IPS DF 4.7 (cell line): ENCODE results near the gene PHETA2.

ENCODE experiments used
- DNase-seq: peaks from one replicate; pipeline ENCODE4 v3.0.0-alpha.2; 2013; ENCODE audit warnings: low spot score; ENCODE audit errors: extremely low read depth

PHETA2 gene, protein sequence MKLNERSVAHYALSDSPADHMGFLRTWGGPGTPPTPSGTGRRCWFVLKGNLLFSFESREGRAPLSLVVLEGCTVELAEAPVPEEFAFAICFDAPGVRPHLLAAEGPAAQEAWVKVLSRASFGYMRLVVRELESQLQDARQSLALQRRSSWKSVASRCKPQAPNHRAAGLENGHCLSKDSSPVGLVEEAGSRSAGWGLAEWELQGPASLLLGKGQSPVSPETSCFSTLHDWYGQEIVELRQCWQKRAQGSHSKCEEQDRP

DNA sequence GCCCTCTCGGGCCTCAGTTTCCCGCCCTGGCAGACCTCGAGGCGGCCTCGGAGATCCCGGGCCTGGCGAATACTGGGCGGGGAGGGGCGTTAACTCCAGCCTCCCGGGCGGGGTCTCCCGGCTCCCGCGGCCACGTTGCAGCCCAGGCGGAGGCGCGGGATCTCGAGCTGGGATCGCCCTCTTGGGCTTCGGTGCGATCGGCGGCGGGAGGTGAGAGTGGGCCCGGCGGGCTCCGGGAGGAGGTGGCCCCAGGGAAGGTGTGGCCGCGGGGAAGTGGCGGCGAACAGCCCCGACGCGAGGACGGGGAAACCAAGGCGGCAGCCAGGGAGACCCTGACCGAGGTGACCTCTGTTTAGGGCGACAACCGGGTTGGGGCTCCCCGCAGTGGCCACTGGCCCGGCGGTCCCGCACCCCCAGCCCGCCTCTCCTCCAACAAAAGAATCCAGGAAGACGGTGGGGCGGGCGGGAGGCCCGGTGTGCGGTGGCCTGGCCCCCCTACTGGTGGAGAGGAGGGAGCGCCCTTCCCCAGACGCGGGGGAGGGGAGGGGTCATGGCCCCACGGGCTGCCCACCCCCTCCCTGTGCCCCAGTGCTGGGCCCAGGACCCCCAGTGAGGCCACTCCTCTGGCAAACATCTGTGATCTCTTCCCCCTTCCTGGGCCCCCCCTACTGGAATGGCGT lies at the start of gene PHETA2:
PHETA2 (plus strand) TSS at position 117 of the 680 bp plus-strand sequence. CDS start 3,046 bp downstream, outside the sequence.
- no peak for DNase-seq

DNA sequence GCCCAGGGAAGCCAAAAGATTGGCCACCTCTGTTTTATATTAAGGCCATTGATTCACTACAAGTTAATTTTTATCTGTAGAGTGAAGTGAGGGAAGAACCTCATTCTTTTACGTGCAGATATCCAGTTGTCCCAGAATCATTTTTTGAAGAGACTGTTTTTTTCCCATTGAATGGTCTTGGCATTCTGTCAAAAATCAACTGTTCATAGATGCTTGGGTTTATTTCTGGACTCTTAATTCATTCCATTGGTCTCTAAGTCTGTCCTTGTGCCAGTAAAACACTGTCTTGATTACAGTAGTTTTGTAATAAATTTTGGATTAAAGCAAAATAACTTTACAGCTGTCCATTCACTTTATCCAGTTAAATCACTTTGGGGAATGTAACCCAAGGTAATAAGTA lies 48.6 kb upstream of the PHETA2 start:
- no peak for DNase-seq

DNA sequence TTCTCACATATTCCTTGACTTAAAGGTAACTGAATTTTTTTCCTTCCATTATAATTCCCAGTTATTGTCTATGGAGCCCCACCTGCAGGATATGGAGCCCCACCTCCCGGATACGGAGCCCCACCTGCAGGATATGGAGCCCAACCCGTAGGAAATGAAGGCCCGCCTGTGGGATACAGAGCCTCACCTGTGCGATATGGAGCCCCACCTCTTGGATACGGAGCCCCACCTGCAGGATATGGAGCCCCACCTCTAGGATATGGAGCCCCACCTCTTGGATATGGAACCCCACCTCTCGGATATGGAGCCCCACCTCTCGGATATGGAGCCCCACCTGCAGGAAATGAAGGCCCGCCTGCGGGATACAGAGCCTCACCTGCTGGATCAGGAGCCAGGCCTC lies 47.3 kb upstream of the PHETA2 start:
- DNase-seq = no peak

DNA sequence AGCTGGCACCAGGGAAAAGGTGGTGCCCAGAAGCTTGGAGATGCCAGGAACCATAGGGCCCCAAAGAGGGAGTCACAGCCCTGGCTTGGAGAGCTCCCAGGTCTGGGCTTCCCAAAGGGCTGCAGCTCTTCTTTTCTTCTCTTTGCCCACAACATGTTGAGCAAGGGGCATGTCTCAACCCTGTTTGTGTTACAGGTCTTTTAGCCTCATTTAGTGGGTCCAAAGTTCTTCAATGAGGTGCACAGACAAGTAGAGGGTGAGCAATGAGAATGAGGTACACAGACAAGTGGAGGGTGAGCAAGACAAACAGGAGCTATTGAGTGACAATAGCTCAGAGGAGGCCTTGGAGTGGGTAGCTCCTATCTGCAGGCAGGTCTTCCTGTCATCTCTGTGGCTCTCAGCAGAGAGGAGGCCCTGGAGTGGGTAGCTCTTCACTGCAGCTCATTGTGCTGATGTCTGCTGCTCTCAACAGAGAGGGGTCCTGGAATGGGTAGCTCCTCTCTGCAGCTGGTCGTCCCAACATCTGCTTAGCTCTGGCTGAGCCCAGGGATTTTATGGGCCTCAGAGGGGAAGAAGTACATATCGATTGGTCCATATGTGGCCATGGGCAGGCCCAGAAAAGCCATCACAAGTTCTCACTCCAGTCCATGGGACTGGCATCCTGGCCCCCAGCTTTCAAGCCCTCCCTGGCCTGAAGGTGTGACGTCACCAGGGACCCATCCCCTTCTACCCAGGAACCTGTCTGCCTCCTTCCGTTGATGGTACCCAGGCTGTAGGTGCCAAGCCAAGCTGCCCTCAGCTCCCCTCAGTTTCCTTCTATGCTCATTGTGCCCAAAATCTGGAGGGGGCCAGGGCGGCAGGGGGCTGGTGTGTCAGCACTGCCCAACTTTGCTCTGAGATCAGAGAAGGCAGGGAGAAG lies 40.5 kb upstream of the PHETA2 start:
- no peak for DNase-seq

DNA sequence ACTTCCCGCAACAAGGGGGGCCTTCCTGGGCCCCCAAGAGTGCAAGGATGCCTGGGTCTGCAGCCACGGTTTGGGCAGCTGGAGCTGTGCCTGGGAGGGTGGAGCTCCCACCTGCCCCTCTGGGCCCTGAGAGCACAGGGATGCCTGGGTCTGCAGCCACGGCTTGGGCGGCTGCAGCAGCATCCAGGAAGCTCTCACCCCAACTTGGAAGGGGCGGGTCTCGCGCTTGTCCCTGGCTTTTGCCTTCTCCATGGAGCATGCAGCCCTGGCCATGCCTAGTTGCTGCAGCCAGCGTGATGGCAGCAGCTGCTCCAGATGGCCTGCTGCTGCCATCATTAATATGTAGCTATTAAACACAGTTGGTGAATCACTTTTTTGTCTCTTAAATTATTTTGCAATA lies 38.8 kb upstream of the PHETA2 start:
- DNase-seq = no peak

DNA sequence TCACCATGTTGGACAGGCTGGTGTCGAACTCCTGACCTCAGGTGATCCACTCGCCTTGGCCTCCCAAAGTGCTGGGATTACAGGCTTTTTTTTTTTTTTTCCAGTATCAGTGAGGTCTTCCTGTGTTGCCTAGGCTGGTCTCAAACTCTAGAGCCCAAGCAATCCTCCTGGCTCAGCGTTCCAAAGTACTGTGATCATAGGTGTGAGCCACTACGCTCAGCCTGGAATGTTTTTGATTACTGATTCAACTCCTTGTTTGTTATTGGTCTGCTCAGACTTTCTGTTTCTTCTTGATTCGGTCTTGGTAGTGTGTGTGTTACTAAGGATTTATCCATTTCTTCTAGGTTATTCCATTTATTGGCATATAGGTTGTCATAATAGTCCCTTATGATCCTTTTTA lies 34.8 kb upstream of the PHETA2 start:
- no peak for DNase-seq

DNA sequence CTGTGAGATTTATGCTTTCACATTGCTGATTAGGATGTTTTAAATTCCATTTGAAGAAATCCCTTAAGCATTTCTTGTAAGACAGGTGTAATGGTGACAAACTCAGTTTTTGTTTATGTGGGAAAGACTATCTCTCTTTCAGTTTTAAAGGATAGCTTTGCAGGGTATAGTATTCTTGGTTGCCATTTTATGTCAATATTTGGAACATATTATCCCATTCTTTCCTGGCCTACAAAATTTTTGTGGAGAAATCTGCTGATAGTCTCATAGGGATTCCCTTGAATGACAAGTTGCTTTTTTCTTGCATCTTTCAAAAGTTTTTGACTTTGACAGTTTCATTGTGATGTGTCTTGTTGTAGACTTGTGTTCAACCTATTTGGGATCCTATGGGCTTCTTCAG lies 32.3 kb upstream of the PHETA2 start:
- no peak for DNase-seq

DNA sequence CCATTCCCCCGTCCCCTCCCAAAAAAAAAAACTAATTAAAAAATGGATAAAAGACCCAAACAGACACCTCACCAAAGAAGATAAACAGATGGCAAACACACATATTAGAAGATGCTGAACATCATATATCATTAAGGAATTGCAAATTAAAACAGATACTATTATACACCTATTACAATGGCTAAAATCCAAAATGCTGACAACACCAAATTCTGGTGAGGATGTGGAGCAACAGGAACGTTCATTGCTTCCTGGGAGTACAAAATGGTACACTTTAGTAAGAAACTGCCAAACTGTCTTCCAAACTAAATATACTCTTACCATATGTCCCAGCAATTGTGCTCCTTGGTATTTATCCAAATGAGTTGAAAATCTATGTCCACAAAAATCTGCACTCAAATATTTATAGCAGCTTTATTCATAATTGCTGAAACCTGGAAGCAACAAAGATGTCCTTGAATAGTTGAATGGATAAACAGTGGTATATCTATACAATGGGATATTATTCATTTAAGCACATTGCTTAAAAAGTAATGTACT lies 23.3 kb upstream of the PHETA2 start:
- DNase-seq = no peak

DNA sequence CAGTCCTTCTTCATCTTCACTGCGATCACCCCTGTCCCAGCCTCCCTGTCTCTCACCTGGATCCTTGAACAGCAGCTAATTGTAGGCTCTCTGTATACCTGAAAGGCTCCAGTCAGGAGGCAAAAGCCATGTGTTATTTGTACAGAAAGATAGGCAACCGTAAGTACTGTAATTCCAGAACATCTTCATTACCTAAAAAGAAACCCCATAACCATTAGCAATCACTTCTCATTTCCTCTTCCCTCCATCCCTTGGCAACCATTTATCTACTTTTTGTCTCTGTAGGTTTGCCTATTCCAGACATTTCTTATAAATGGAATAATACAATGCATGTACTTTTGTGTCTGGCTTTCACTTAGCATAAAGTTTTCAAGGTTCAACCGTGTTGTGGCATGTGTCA lies 21.3 kb upstream of the PHETA2 start:
- no peak for DNase-seq

DNA sequence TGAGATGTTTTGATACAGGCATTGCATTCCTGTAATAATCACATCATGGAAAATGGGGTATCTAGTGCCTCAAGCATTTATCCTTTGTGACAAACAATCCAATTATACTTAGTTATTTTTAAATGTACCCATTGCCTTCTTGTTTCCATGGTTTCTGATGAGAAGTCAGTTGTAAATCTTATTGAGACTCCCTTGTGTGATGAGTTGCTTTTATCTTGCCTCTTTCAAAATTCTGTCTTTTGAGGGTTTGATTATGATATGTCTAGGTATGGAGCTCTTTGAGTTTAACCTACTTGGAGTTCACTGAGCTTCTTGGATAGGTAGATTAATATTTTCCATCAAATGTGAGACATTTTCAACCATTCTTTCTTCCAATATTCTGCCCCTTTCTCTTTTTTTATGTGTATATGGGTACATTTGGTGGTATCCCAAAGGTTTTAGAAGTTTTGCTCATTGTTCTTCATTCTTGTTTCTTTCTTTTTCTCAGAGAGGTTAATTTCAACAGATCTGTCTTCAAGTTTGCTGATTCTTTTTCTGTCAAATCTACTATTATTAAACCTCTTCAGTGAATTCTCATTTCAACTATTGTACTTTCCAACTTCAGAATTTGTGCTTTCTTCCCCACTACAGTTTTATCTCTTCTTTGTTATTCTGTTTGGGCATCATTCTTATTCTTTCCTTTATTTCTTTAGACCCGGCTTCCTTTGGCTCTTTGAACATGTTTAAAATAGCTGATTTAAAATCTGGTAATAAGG lies 17.1 kb upstream of the PHETA2 start:
- no peak for DNase-seq

DNA sequence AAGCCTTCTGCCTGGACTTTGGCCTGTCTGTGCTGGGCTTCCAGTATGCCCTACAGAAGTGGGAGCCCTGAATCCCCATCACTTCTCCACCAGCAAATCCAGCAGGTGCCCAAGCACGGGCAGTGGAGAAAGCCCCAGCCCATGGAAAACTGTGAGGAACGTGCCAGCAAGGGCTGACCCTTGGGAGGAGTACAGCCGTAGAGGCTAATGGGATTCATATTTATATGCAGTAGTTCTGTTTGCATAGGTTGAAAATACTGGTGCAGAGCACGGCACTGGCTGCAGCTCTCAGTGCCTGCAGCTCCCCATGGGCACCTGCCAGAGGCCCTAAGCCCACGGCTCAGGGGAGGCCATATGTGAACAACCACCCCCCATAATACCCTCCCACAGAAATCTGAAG lies 13.6 kb upstream of the PHETA2 start:
- DNase-seq = no peak

DNA sequence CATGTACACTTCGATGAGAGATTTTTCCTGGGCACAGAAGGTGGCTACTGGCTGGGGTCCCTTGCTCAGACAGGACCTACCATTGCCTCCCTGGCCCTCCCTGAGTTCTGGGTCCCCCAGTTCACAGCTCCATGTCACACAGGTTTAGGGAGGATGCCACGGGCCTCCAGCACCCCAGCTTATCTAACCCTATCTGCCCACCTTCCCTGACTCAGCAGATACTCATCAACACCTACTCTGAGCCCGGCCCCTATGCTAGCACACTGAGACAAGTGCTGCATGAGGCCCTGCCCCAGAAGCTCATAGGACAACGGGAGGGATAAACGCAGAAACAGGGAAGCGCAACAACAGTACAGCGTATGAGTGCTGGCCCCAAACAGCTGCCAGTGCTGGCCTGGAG lies 13.0 kb upstream of the PHETA2 start:
- DNase-seq = no peak

DNA sequence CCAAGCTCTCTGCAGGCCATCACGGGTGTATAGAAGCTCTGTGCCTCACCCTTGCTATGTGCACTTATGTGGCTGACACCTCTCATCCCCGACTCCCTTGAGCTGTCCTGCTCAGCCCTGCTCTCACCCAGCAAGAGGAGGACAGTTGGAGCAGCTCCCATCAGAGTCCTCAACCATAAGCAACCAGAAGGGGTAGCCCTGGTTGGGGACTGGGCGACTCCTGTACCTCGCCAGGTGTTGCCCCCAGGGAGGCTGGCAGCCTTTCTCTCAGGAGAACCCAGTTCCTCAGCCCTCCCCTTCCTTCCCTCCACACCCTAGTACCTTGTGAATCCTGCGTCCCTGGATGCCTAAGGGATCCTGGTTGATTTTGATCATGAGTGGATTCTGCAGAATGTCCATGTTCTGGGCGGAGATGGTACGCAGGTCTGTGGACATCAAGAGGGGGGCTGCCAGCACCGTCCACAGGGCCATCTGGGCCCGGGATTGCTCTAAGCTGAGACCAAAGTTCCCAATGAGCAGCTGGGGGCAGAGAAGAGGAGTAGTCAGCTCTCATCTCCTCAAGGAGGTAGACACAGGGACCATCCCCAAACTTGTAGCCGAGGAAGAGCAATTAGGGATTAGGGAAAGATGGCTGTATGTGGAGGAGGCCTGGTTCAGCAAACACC lies 11.4 kb upstream of the PHETA2 start:
- DNase-seq = no peak

DNA sequence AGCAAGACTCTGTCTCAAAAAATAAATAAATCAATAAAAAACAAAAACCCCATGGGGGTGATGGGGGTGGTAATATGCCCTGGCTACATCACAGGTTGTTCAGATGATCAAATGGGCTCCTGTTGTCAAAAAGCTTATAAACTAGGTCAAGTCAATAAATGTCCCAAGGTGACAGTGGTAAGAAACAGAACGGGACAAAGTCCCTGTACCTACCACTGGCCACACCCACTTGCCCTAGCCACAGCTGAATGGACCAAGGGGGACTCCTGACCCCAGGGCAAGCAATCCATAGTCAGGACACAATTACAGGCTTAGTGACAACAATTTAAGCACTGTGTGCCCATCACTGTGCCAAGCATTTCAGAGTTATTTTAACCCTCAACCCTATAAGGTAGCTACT lies 9.4 kb upstream of the PHETA2 start:
- DNase-seq = no peak

DNA sequence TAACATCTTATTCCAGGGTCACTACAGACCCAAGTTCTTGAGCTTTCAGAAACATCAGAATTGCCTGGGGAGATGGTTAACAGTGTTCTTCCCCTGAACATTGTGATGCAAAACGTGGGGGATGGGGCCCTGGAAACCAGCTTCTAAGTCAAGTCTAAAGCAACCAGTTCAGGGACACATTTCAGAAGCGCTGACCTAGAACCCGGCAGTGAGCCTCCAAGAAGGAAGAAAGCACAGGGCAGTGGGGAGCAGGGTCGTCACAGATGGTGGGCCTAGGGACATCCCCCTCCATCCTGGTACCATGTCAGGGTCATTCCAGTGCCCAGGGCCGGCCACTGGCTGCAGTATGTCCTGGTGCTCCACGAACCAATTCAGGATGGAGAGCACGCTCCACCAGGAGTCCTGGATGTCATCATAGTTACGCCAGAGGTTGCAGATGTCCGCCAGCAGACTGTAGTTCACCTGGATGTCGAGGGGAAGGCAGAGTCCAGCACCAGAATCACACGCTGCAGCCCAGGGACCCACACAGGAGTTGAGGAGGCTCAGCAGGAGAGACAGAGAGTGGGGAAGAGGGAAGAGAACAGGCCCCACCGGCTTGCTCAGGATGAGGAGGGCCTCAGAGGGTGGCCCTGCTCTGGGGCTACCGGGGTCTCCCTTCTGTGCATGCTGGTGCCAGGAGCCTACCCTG lies 8.5 kb upstream of the PHETA2 start:
- DNase-seq = no peak

DNA sequence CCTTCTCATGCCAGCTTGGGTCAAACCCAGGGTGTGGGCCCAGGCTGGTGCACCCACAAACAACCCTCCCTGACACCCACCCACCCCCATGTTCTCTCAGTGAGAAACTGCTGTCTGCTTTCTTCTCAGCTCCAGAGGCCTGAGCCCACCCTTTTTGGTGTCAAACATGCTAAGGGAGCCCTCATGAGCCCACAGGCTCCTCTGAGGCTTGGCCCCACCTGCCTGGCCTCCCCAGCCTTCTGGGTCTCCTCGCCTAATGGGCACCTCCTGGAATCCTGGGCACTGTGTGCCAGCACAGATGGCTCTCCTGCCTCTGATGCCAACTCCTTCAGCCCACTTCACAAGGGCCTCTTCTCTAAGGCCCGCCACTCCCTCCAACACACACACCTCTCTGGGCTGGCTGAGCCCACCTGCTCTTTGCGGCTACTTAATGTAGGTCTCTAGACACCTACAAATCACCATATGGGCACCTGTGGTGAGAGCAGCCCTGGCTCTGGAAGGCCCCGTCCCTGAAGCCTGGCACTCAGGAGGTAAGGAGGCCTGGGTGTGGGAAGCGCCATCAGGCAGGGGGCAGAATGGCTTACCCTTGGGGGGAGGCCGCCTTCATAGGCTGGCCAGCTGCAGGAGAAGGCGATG lies 7.8 kb upstream of the PHETA2 start:
- no peak for DNase-seq

DNA sequence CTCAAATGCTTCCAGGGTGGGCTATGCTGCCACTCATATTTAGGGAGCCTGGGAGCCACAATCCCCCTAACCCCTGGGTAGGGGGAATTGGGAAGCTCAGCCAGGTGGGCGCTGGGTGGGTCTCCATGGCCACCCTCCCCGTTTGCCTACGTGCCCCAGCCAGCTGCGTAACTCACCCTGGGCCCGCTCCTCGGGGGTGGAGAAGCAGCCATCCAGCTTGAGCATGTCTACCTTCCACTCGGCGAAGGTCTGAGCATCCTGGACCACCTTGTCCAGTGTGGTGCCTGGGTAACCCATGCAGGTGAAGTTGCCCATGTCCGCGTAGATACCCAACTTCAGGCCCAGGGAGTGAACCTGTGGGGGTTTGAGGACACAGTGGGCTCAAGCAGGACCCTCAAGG lies 7.1 kb upstream of the PHETA2 start:
- DNase-seq = no peak

DNA sequence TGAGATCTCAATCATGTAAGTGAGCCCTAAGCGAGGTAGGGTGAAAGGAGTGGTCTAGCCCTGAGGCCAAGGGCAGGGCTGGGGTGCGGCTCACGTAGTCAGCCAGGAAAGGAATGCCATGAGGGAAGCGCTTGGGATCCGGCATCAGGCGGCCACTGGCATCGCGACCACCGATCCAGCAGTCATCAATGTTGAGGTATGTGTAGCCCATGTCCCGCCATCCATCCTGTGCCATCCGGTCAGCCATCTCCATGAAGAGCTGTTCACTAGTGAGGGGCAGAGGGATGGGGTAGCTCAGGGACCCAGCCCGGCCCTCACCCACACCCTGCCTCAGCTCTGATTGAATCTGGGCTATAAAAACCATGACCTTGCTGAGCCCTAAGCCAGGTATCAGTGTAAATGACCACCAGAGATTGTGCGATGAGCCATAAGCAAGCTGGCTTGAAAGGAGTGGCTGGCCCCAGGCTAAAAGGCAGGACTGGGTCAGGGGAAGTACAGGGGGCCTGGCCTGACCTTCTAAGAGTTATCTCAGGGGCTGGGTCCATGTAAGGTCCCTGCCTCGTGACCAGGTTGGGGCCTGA lies 6.3 kb upstream of the PHETA2 start:
- no peak for DNase-seq

DNA sequence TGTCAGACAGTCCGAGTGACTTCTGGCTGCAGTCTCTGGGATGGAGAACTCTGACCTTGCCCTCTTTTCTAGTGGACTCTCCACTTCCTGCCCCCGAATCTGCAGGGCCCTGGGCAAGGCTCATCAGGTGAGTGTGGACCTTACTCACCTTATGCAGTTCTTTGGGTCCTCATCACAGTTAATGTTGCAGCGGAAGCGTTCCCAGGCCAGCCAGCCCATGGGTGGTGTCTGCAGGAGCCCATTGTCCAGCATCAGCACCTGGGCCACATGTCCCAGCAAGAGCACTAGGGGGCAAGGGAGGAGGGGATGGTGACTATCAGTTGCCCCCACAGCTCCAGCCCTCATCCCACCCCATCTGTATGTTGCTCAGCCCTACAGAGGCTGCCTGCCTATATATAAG lies 5.8 kb upstream of the PHETA2 start:
- no peak for DNase-seq
